Mesenchymal stem cell (in vitro differentiated cells and primary cell): ENCODE data around the gene MBD6.
"Not testable (repeated sequence)": the region's sequence is repeated elsewhere in the genome, so short reads cannot be mapped to it uniquely, and the experiment has no call there.

ENCODE experiments used
- DNase-seq: peaks from one replicate; pipeline ENCODE4 v3.0.0-alpha.2; 2013
- H2AFZ ChIP-seq: one replicate; pipeline ENCODE4 v1.6.1; 2013; ENCODE audit warnings: low read depth, mild to moderate bottlenecking, control low read depth, inconsistent platforms, low read length, moderate library complexity
- H2AK5ac ChIP-seq: 2 replicates; pipeline ENCODE4 v1.6.1; 2013; ENCODE audit warnings: low read length, moderate library complexity, mild to moderate bottlenecking, inconsistent platforms; ENCODE audit not compliant: severe bottlenecking
- H2BK120ac ChIP-seq: one replicate; pipeline ENCODE4 v1.6.1; 2013; ENCODE audit warnings: low read depth, mild to moderate bottlenecking, inconsistent platforms, low read length, moderate library complexity
- H2BK12ac ChIP-seq, 2 experiments: one replicate each; pipeline ENCODE4 v1.6.1; 2013; ENCODE audit warnings: inconsistent platforms in 2 of 2, low read length in 2 of 2, mild to moderate bottlenecking in 2 of 2, moderate library complexity in 2 of 2, control low read depth in 1 of 2
- H2BK15ac ChIP-seq: one replicate; pipeline ENCODE4 v1.6.1; 2013; ENCODE audit warnings: mild to moderate bottlenecking, low read depth, inconsistent platforms; ENCODE audit not compliant: poor library complexity, severe bottlenecking
- H2BK5ac ChIP-seq: 2 replicates; pipeline ENCODE4 v1.6.1; 2013; ENCODE audit warnings: low read depth, mild to moderate bottlenecking, low read length, control low read depth, inconsistent platforms; ENCODE audit not compliant: poor library complexity, severe bottlenecking
- H3K14ac ChIP-seq, 2 experiments: one replicate each; pipeline ENCODE4 v1.6.1; 2013; ENCODE audit warnings: inconsistent platforms in 2 of 2, low read length in 2 of 2, control low read depth in 1 of 2, mild to moderate bottlenecking in 1 of 2, moderate library complexity in 1 of 2
- H3K18ac ChIP-seq, 2 experiments: one replicate each; pipeline ENCODE4 v1.6.1; 2013; ENCODE audit warnings: inconsistent platforms in 2 of 2, low read length in 2 of 2, control low read depth in 1 of 2, low read depth in 1 of 2, mild to moderate bottlenecking in 1 of 2
- H3K23ac ChIP-seq, 2 experiments: one replicate each; pipeline ENCODE4 v1.6.1; 2013; ENCODE audit warnings: inconsistent platforms in 2 of 2, low read length in 2 of 2, mild to moderate bottlenecking in 2 of 2, moderate library complexity in 2 of 2, control low read depth in 1 of 2
- H3K27ac ChIP-seq: 2 replicates; pipeline ENCODE4 v1.5.1; 2013; ENCODE audit warnings: mild to moderate bottlenecking, moderate library complexity, low read length, control low read depth, inconsistent platforms; ENCODE audit not compliant: poor library complexity, severe bottlenecking
- H3K27me3 ChIP-seq, 2 experiments: 2 replicates each; pipeline versions ENCODE4 v1.6.1 to v1.7.0; 2013; ENCODE audit warnings: low read length in 2 of 2, mild to moderate bottlenecking in 2 of 2, moderate library complexity in 2 of 2, control low read depth in 1 of 2, inconsistent platforms in 1 of 2; ENCODE audit not compliant: control insufficient read depth in 1 of 2, insufficient read depth in 1 of 2
- H3K36me3 ChIP-seq, 2 experiments: 2 replicates each; pipeline versions ENCODE4 v1.6.1 to v1.7.0; 2013; ENCODE audit warnings: low read length in 2 of 2, control low read depth in 1 of 2, inconsistent platforms in 1 of 2, low read depth in 1 of 2, mild to moderate bottlenecking in 1 of 2; ENCODE audit not compliant: insufficient read depth in 2 of 2, control insufficient read depth in 1 of 2
- H3K4ac ChIP-seq, 2 experiments: one replicate each; pipeline ENCODE4 v1.6.1; 2013; ENCODE audit warnings: inconsistent platforms in 2 of 2, low read length in 2 of 2, mild to moderate bottlenecking in 2 of 2, moderate library complexity in 2 of 2, control low read depth in 1 of 2, low read depth in 1 of 2
- H3K4me1 ChIP-seq: 2 replicates; pipeline ENCODE4 v1.6.1; 2013; ENCODE audit warnings: low read depth, low read length, control low read depth; ENCODE audit not compliant: control insufficient read depth, insufficient read depth
- H3K4me2 ChIP-seq: 2 replicates; pipeline ENCODE4 v1.6.1; 2013; ENCODE audit warnings: low read length, mild to moderate bottlenecking, inconsistent platforms; ENCODE audit not compliant: poor library complexity, severe bottlenecking
- H3K4me3 ChIP-seq, 2 experiments: 2 replicates each; pipeline versions ENCODE4 v1.5.1 to v1.7.0; 2013; ENCODE audit warnings: low read length in 2 of 2, mild to moderate bottlenecking in 2 of 2, control low read depth in 1 of 2, low read depth in 1 of 2; ENCODE audit not compliant: insufficient read depth in 1 of 2
- H3K79me1 ChIP-seq: replicated peaks from 2 replicates; pipeline ENCODE4 v1.6.1; 2013; ENCODE audit warnings: mild to moderate bottlenecking, control low read depth, low read length, inconsistent platforms; ENCODE audit not compliant: poor library complexity, severe bottlenecking
- H3K9ac ChIP-seq: 2 replicates; pipeline ENCODE4 v1.7.0; 2013; ENCODE audit warnings: mild to moderate bottlenecking, low read length, moderate library complexity
- H3K9me3 ChIP-seq: 2 replicates; pipeline ENCODE4 v1.7.0; 2013; ENCODE audit warnings: mild to moderate bottlenecking, low read length; ENCODE audit not compliant: control insufficient read depth
- H4K8ac ChIP-seq: one replicate; pipeline ENCODE4 v1.6.1; 2013; ENCODE audit warnings: inconsistent platforms, mild to moderate bottlenecking, low read length, moderate library complexity
- H4K91ac ChIP-seq: one replicate; pipeline ENCODE4 v1.6.1; 2013; ENCODE audit warnings: mild to moderate bottlenecking, low read length, inconsistent platforms
- WGBS: methylation state at CpG from one replicate; pipeline ENCODE4 v1.1.7; 2013; ENCODE audit warnings: mixed read lengths; 5-methylcytosine and 5-hydroxymethylcytosine counted together

Gene MBD6

GRCh38 chr12:57502311-57502969 lies 20.2 kb upstream of the MBD6 start:
- not testable (repeated sequence) for H3K4me3 ChIP-seq, H3K9me3 ChIP-seq, H3K9ac ChIP-seq, H3K4ac ChIP-seq, H2BK12ac ChIP-seq, H3K27ac ChIP-seq, H4K91ac ChIP-seq, H3K18ac ChIP-seq, H2BK5ac ChIP-seq, H4K8ac ChIP-seq, H2AK5ac ChIP-seq, H3K4me2 ChIP-seq, H2BK15ac ChIP-seq, H2BK120ac ChIP-seq, H3K23ac ChIP-seq, H3K4me1 ChIP-seq, H3K14ac ChIP-seq, DNase-seq, H2AFZ ChIP-seq, H3K27me3 ChIP-seq
- WGBS: 98% methylated on average over 17 of the region's 22 CpGs
- peaks cover 74 to 77% of the 10 kb centered on the region in 2 experiments for H3K36me3 ChIP-seq
- H3K79me1 ChIP-seq: peaks cover 36% of the 10 kb centered on the region

- not testable (repeated sequence) for H3K4me3 ChIP-seq, H2BK120ac ChIP-seq, H3K27ac ChIP-seq, H2AFZ ChIP-seq, H2BK12ac ChIP-seq, H4K91ac ChIP-seq, H3K4me2 ChIP-seq, H3K9ac ChIP-seq, H2BK5ac ChIP-seq, H3K4ac ChIP-seq, H3K27me3 ChIP-seq, H3K9me3 ChIP-seq, H2BK15ac ChIP-seq, H3K14ac ChIP-seq, DNase-seq, H3K23ac ChIP-seq, H3K18ac ChIP-seq, H3K4me1 ChIP-seq, H2AK5ac ChIP-seq, H4K8ac ChIP-seq
- peaks cover 17% of the 10 kb centered on the region for H3K79me1 ChIP-seq
- 93% methylated on average over 1 of the region's 4 CpGs for WGBS
- H3K36me3 ChIP-seq: peaks cover 64 to 69% of the 10 kb centered on the region in 2 experiments
Measured at GRCh38 chr12:57506541-57506940, 16.1 kb upstream of the MBD6 start.

- H3K18ac ChIP-seq, H2BK5ac ChIP-seq, H3K4me1 ChIP-seq, H3K27ac ChIP-seq, H4K91ac ChIP-seq, H2AK5ac ChIP-seq, H4K8ac ChIP-seq, DNase-seq, H2AFZ ChIP-seq, H3K9me3 ChIP-seq, H3K9ac ChIP-seq, H3K4me2 ChIP-seq, H3K23ac ChIP-seq, H3K4me3 ChIP-seq, H2BK15ac ChIP-seq, H2BK120ac ChIP-seq, H3K4ac ChIP-seq, H3K14ac ChIP-seq, H2BK12ac ChIP-seq, H3K27me3 ChIP-seq: not testable (repeated sequence)
- peaks cover 66 to 67% of the 10 kb centered on the region in 2 experiments for H3K36me3 ChIP-seq
- H3K79me1 ChIP-seq: peaks cover 20% of the 10 kb centered on the region
- over 99% methylated on average over 17 of the region's 28 CpGs for WGBS
Measured at GRCh38 chr12:57507796-57508195, 14.8 kb upstream of the MBD6 start.

GRCh38 chr12:57511161-57511560 lies 11.5 kb upstream of the MBD6 start:
- H2BK15ac ChIP-seq: no peak overlapping the region
- H3K27ac ChIP-seq: no peak overlapping the region

More at GRCh38 chr12:57511161-57511560, 11.5 kb upstream of the MBD6 start:
- no peak for DNase-seq
- H3K14ac ChIP-seq: no peak overlapping the region
- H3K4me1 ChIP-seq: peaks cover 4% of the 10 kb centered on the region
- H3K27me3 ChIP-seq: no peaks in the 10 kb centered on the region
- H3K79me1 ChIP-seq: peaks cover 17% of the 10 kb centered on the region
- no peak overlapping the region for H3K18ac ChIP-seq
- H2BK5ac ChIP-seq: no peak overlapping the region
- no peaks in the 10 kb centered on the region for H3K9me3 ChIP-seq
- H2AK5ac ChIP-seq: no peak overlapping the region
- no peak overlapping the region for H2BK120ac ChIP-seq
- 99% methylated on average over 4 of the region's 4 CpGs for WGBS
- H3K4me2 ChIP-seq: no peak overlapping the region
- H3K23ac ChIP-seq: no peak overlapping the region
- no peak overlapping the region for H2AFZ ChIP-seq
- no peak overlapping the region for H4K91ac ChIP-seq
- H2BK12ac ChIP-seq: no peak overlapping the region
- H3K9ac ChIP-seq: no peak overlapping the region
- H3K4me3 ChIP-seq: no peak overlapping the region
- no peak overlapping the region for H4K8ac ChIP-seq
- H3K4ac ChIP-seq: no peak overlapping the region
- H3K36me3 ChIP-seq: peaks cover 52 to 66% of the 10 kb centered on the region in 2 experiments
